DND-41 (cell line): ENCODE measurements around the gene SCN10A.

Source experiments
- CTCF ChIP-seq: IDR thresholded peaks from 2 replicates; pipeline ENCODE4 v1.5.1; 2012; ENCODE audit warnings: borderline replicate concordance, low read length, moderate library complexity, mild to moderate bottlenecking; ENCODE audit not compliant: poor library complexity, severe bottlenecking; ENCODE audit errors: extremely low read depth
- EZH2 ChIP-seq: IDR thresholded peaks from 3 replicates; pipeline ENCODE4 v1.6.1; 2012; ENCODE audit warnings: borderline replicate concordance, low read depth, mild to moderate bottlenecking, moderate library complexity, low read length, inconsistent platforms; ENCODE audit not compliant: severe bottlenecking

GRCh38 chr3:38698061-38698460 lies 118.0 kb downstream of the SCN10A start:
- TF ChIP-seq EZH2 (no peak), CTCF (no peak)
